ENCODE data around the gene BCOR. TPM values are rescaled to one million over a fixed set of nuclear protein-coding genes. Genes with fewer than 3 reads are reported as not detected.

BCOR gene
- total RNA-seq, 1 experiment from 2014 or later: 58.8 TPM

DNA sequence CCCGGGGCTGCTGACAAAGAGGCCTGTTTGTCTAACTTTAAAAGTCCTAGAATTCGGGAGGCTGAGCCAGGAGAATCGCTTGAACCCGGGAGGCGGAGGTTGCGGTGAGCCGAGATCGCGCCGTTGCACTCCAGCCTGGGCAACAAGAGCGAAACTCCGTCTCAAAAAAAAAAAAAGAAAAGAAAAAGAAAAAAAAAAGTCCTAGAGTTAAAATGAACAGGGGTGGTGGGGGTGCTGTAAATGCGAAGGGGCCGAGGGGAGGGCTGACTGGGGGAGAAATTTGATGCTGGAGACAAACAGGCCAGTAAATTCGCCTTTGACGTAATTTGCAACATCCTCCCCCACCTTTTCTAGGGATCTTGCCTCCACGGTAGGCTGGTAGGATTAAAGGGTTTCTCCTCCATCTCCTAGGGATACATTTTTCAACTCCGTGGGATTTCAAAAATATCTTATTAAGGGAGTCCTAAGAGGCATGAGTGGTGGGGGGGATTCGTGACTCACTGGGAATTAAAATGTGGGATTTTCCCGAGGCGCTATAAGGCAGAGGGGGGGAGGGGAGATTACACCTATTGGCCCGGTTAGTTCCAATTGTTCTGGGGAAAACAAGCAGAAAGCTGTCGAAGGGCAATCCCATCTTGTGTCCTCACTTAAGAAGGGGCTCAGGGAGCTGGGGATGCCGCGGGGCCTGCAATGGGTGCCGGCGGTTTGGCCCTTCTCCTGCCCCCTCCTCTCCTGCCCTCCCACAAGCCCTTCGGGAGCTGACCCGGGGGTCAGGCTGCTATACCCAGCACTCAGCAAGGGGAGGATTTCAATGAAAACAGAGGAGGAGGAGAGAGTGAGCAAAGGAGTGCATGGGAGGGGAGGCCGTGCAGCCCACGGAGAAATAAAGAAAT, 3.0 kb upstream of the BCOR start:
- POLR2A ChIA-PET (ENCODE audit: low non-redundant PET): no interaction called here

DNA sequence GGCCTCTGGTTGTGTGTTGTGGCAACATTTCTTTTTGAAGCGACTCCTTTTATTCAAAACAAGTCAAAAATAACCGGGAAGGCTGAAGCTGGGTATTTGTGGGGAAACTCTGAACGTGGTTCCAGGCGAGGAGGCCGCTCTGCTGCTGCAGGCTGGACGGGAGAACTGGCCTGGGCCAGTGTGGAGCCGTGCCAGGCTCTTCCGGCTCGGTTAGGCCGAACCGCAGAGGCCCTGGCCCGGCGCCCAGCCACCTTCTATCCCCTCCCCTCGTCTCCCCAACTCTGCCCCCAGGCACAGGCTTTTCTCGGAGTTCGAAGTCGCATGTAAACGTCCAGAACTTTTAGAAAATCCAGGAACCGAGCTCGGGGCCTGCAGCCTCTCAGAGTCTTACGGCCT, 2.4 kb upstream of the BCOR start:
- no peak for DNase-seq (ENCODE audit: low spot score)
- Histone ChIP-seq H3K4me3 (ENCODE audit: low read depth, low read length, poor library complexity, severe bottlenecking) (no peak overlapping the region), H3K27ac (ENCODE audit: low read depth, low read length, poor library complexity, severe bottlenecking) (peak overlapping the region; percentile 74), H3K27me3 (replicated peaks; ENCODE audit: insufficient read depth, low read depth, low read length, poor library complexity) (no peaks in the 10 kb centered on the region), H3K4me1 (ENCODE audit: insufficient read depth, low read length, poor library complexity, severe bottlenecking) (peaks cover 41% of the 10 kb centered on the region), H3K9me3 (ENCODE audit: low read depth, low read length, poor library complexity, severe bottlenecking) (no peaks in the 10 kb centered on the region), H3K36me3 (ENCODE audit: insufficient read depth, low read length, poor library complexity, severe bottlenecking) (no peaks in the 10 kb centered on the region)
- ChIA-PET POLR2A (ENCODE audit: low non-redundant PET) (no interaction called here), CTCF (no interaction called here)
- TF ChIP-seq EZH2 (IDR thresholded peaks at IDR 0.05; ENCODE audit: borderline replicate concordance, low read depth, low read length, poor library complexity, severe bottlenecking): no peak
- TF ChIP-seq, protein P1, sequence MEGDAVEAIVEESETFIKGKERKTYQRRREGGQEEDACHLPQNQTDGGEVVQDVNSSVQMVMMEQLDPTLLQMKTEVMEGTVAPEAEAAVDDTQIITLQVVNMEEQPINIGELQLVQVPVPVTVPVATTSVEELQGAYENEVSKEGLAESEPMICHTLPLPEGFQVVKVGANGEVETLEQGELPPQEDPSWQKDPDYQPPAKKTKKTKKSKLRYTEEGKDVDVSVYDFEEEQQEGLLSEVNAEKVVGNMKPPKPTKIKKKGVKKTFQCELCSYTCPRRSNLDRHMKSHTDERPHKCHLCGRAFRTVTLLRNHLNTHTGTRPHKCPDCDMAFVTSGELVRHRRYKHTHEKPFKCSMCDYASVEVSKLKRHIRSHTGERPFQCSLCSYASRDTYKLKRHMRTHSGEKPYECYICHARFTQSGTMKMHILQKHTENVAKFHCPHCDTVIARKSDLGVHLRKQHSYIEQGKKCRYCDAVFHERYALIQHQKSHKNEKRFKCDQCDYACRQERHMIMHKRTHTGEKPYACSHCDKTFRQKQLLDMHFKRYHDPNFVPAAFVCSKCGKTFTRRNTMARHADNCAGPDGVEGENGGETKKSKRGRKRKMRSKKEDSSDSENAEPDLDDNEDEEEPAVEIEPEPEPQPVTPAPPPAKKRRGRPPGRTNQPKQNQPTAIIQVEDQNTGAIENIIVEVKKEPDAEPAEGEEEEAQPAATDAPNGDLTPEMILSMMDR (conservative IDR thresholded peaks at IDR 0.05; ENCODE audit: low read depth, low read length): no peak
- BruUV-seq (replicated peaks): no TSS peak
- intact Hi-C loops (cut with micrococcal nuclease; ENCODE audit: unreplicated experiment): loop anchor here (10.0 kb wide), 1 partner anchor 165 kb away; no protein-coding TSS in a partner anchor

More for the DNA sequence above, 3.0 kb upstream of the BCOR start:
- no peak for DNase-seq (ENCODE audit: low spot score)
- H3K27me3 ChIP-seq (replicated peaks; ENCODE audit: insufficient read depth, low read depth, low read length, poor library complexity): no peaks in the 10 kb centered on the region
- H3K9me3 ChIP-seq (ENCODE audit: low read depth, low read length, poor library complexity, severe bottlenecking): no peaks in the 10 kb centered on the region
- intact Hi-C loops (cut with micrococcal nuclease; ENCODE audit: unreplicated experiment): loop anchor here (10.0 kb wide), 1 partner anchor 164 kb away; no protein-coding TSS in a partner anchor
- BruUV-seq (replicated peaks): no TSS peak
- peaks cover 41% of the 10 kb centered on the region for H3K4me1 ChIP-seq (ENCODE audit: insufficient read depth, low read length, poor library complexity, severe bottlenecking)
- CTCF ChIA-PET: no interaction called here
- no peaks in the 10 kb centered on the region for H3K36me3 ChIP-seq (ENCODE audit: insufficient read depth, low read length, poor library complexity, severe bottlenecking)
- no peak overlapping the region for H3K4me3 ChIP-seq (ENCODE audit: low read depth, low read length, poor library complexity, severe bottlenecking)
- TF ChIP-seq EZH2 (IDR thresholded peaks at IDR 0.05; ENCODE audit: borderline replicate concordance, low read depth, low read length, poor library complexity, severe bottlenecking): no peak
- TF ChIP-seq, protein P1 (conservative IDR thresholded peaks at IDR 0.05; ENCODE audit: low read depth, low read length): no peak
- H3K27ac ChIP-seq (ENCODE audit: low read depth, low read length, poor library complexity, severe bottlenecking): peak overlapping the region; percentile 74

DNA sequence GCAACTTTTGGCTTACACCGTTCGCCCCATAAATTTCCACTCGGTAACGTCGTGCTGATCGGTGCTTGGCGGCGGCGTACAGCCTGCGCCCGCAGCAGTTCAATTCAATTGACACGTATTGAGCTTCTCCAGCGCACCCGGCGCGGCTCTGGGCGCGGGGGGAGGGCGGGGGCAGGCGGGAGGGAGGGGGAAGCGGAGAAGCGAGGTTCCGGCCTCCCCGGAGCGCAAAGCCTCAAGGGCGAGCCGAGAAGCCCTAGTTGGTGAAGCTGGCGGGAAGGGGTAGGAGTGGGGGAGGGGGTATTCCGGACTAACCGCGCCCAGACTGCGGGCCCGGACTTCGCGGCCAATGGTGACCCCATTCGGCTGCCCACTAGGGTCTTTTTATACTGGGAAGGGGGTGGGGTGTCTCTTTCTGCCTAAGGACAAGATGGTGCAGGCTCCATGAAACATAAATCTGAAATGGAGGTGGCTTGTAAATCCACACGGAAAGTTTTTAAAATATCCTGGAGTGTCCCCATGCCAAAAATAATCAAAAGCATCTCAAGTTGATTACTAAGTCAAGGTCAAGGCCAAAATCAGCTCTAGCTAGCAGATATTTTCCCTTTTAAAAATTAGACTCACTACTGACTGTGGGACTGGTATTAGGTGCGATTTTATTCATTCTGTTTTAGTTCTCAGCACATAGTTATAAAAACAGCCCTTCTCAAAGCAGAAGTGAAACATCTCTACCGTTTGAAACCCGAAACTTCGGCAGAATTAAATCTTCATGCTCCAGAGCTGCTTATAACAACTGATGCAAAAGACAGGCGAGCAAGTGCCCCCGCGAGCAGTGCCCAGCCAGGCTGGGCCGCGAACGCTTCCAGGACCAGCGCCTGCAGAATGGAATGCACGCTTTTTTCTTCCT, 1.5 kb upstream of the BCOR start:
- POLR2A ChIA-PET (ENCODE audit: low non-redundant PET): interaction anchor here (0.6 kb wide), 1 partner anchor 77 kb away, joined by 6 read pairs; no protein-coding TSS in a partner anchor
- Histone ChIP-seq H3K4me3 (ENCODE audit: low read depth, low read length, poor library complexity, severe bottlenecking) (peak overlapping the region; percentile 64), H3K27me3 (replicated peaks; ENCODE audit: insufficient read depth, low read depth, low read length, poor library complexity) (no peaks in the 10 kb centered on the region), H3K36me3 (ENCODE audit: insufficient read depth, low read length, poor library complexity, severe bottlenecking) (no peaks in the 10 kb centered on the region), H3K27ac (ENCODE audit: low read depth, low read length, poor library complexity, severe bottlenecking) (peak overlapping the region; percentile 74), H3K4me1 (ENCODE audit: insufficient read depth, low read length, poor library complexity, severe bottlenecking) (peaks cover 39% of the 10 kb centered on the region), H3K9me3 (ENCODE audit: low read depth, low read length, poor library complexity, severe bottlenecking) (no peaks in the 10 kb centered on the region)
- CTCF ChIA-PET: no interaction called here
- TF ChIP-seq, protein P1 (conservative IDR thresholded peaks at IDR 0.05; ENCODE audit: low read depth, low read length): no peak
- TF ChIP-seq EZH2 (IDR thresholded peaks at IDR 0.05; ENCODE audit: borderline replicate concordance, low read depth, low read length, poor library complexity, severe bottlenecking): no peak
- no peak for DNase-seq (ENCODE audit: low spot score)
- intact Hi-C loops (cut with micrococcal nuclease; ENCODE audit: unreplicated experiment): loop anchor here (5.0 kb wide), 1 partner anchor 282 kb away; no protein-coding TSS in a partner anchor
- no TSS peak for BruUV-seq (replicated peaks)
